Fibroblast of peridontal ligament (primary cell): ENCODE data around the gene PHETA1.
A peak's percentile ranks its signal among the peaks of the same experiment; 100 is the strongest.

Experiments
- DNase-seq: peaks from one replicate; pipeline ENCODE4 v3.0.0-alpha.2; 2010; ENCODE audit errors: extremely low read depth

The PHETA1 gene

GRCh38 chr12:111368788-111369495 is at the start of gene PHETA1:
Gene PHETA1, minus strand, starts transcription at chr12:111369095. Its CDS starts 5,668 bp downstream, at chr12:111363427.
- peak; percentile 77 for DNase-seq

- DNase-seq: no peak
These were observed 49.6 kb upstream of the PHETA1 start for GRCh38 chr12:111418594-111418880.

- DNase-seq: no peak
These were observed 49.1 kb upstream of the PHETA1 start for GRCh38 chr12:111417784-111418593.

GRCh38 chr12:111417290-111417689 is 48.4 kb upstream of the PHETA1 start:
- DNase-seq: no peak

GRCh38 chr12:111414711-111415252 is 45.9 kb upstream of the PHETA1 start:
- DNase-seq: no peak

GRCh38 chr12:111413442-111414086 is 44.7 kb upstream of the PHETA1 start:
- no peak for DNase-seq

- no peak for DNase-seq
These were observed 44.0 kb upstream of the PHETA1 start for GRCh38 chr12:111412830-111413441.

GRCh38 chr12:111412007-111412829 is 43.3 kb upstream of the PHETA1 start:
- no peak for DNase-seq

- DNase-seq: no peak
These were observed 42.4 kb upstream of the PHETA1 start for GRCh38 chr12:111411185-111411764.

- peak; percentile 52 for DNase-seq
These were observed 41.7 kb upstream of the PHETA1 start for GRCh38 chr12:111410431-111411184.

- DNase-seq: peak; percentile 47
These were observed 41.0 kb upstream of the PHETA1 start for GRCh38 chr12:111409780-111410430.

- no peak for DNase-seq
These were observed 40.5 kb upstream of the PHETA1 start for GRCh38 chr12:111409403-111409779.

GRCh38 chr12:111408686-111409402 is 39.9 kb upstream of the PHETA1 start:
- no peak for DNase-seq

- no peak for DNase-seq
These were observed 39.2 kb upstream of the PHETA1 start for GRCh38 chr12:111408116-111408440.

GRCh38 chr12:111407377-111408115 is 38.7 kb upstream of the PHETA1 start:
- DNase-seq: peak; percentile 36

GRCh38 chr12:111406474-111407376 is 37.8 kb upstream of the PHETA1 start:
- DNase-seq: no peak

- DNase-seq: peak; percentile 38
These were observed 37.1 kb upstream of the PHETA1 start, which contains the start of gene SH2B3 for GRCh38 chr12:111405859-111406473. Gene SH2B3, plus strand, starts transcription at chr12:111405923. Its CDS starts 12,223 bp downstream, at chr12:111418146.
